Keratinocyte (primary cell): ENCODE measurements around the gene REPS1. TPM values are rescaled to one million over a fixed set of nuclear protein-coding genes. Genes with fewer than 3 reads are reported as not detected.

Source experiments
- DNase-seq: peaks from one replicate; pipeline ENCODE4 v3.0.0-alpha.2; 2011; ENCODE audit warnings: low read depth, missing footprints, low spot score
- FAIRE-seq: peaks from 2 replicates; lab custom pipeline; 2011; peaks lifted over from hg19 to GRCh38; lab: Jason Lieb, UNC
- H2AFZ ChIP-seq: 2 replicates; pipeline ENCODE4 v1.6.0; 2012; ENCODE audit warnings: low read length, control low read depth, inconsistent platforms; ENCODE audit not compliant: control insufficient read depth
- H3K27ac ChIP-seq: 2 replicates; pipeline ENCODE4 v1.5.1; 2011; ENCODE audit warnings: low read length; ENCODE audit not compliant: control insufficient read depth, insufficient read depth
- H3K27me3 ChIP-seq: 3 replicates; pipeline ENCODE4 v1.6.0; 2011; ENCODE audit warnings: low read length; ENCODE audit not compliant: control insufficient read depth, insufficient read depth; ENCODE audit errors: extremely low read depth
- H3K36me3 ChIP-seq, 2 experiments: 2 replicates in 1 of 2; 3 replicates in 1 of 2; pipeline ENCODE4 v1.5.1; 2011; ENCODE audit warnings: low read length in 2 of 2, mild to moderate bottlenecking in 1 of 2; ENCODE audit not compliant: control insufficient read depth in 2 of 2, insufficient read depth in 2 of 2; ENCODE audit errors: extremely low read depth in 1 of 2
- H3K4me1 ChIP-seq: 3 replicates; pipeline ENCODE4 v1.5.1; 2011; ENCODE audit warnings: low read length; ENCODE audit not compliant: control insufficient read depth, insufficient read depth; ENCODE audit errors: extremely low read depth
- H3K4me2 ChIP-seq: 3 replicates; pipeline ENCODE4 v1.6.0; 2011; ENCODE audit warnings: low read depth, low read length; ENCODE audit not compliant: control insufficient read depth, insufficient read depth; ENCODE audit errors: extremely low read depth
- H3K4me3 ChIP-seq, 3 experiments: fragments of 200-600 bp in 1 of 3; sonication (generic) in 1 of 3; 2 replicates in 2 of 3; 3 replicates in 1 of 3; pipeline ENCODE4 v1.5.1; 2011 to 2016; ENCODE audit warnings: low read length in 3 of 3, mild to moderate bottlenecking in 3 of 3, control low read depth in 2 of 3, inconsistent platforms in 1 of 3, low read depth in 1 of 3, mixed read lengths in 1 of 3, mixed run types in 1 of 3, moderate library complexity in 1 of 3; ENCODE audit not compliant: control insufficient read depth in 2 of 3, insufficient read depth in 2 of 3; ENCODE audit errors: extremely low read depth in 1 of 3
- H3K79me2 ChIP-seq: 2 replicates; pipeline ENCODE4 v1.6.0; 2012; ENCODE audit warnings: low read length; ENCODE audit not compliant: control insufficient read depth, insufficient read depth
- H3K9ac ChIP-seq: 3 replicates; pipeline ENCODE4 v1.6.0; 2011; ENCODE audit warnings: low read length; ENCODE audit not compliant: control insufficient read depth, insufficient read depth; ENCODE audit errors: extremely low read depth
- H3K9me1 ChIP-seq: 3 replicates; pipeline ENCODE4 v1.6.0; 2011; ENCODE audit warnings: low read length; ENCODE audit not compliant: control insufficient read depth, insufficient read depth; ENCODE audit errors: extremely low read depth
- H3K9me3 ChIP-seq: 2 replicates; pipeline ENCODE4 v1.5.1; 2012; ENCODE audit warnings: low read depth, low read length; ENCODE audit not compliant: control insufficient read depth
- H4K20me1 ChIP-seq: 3 replicates; pipeline ENCODE4 v1.6.0; 2011; ENCODE audit warnings: low read length; ENCODE audit not compliant: control insufficient read depth, insufficient read depth; ENCODE audit errors: extremely low read depth
- EZH2 ChIP-seq: IDR thresholded peaks from one replicate; pipeline ENCODE4 v1.6.1; 2012; ENCODE audit warnings: inconsistent platforms, mild to moderate bottlenecking, low read length, moderate library complexity
- dilution Hi-C: fragments of 300-500 bp; cut with MboI; formaldehyde crosslinking; loops from one replicate; pipeline ENCODE4 v1.7.0; 2020; ENCODE audit warnings: low sequenced_read_pairs; ENCODE audit not compliant: extremely low pct_ligation_motif_present
- polyA plus RNA-seq, 5 experiments: library from polyadenylated mRNA; depleted of rRNA in 3 of 5; stranded (reverse) in 3 of 5; stranded (forward) in 1 of 5; unstranded in 1 of 5; fragments of >200 nt; gene quantifications; 1 replicate in 1 of 5; 2 replicates in 3 of 5; 3 replicates in 1 of 5; pipeline versions ENCODE4 v1.2.1 to v1.2.3, GENCODE V29; 2011 to 2012; ENCODE audit warnings: missing spikeins in 2 of 5, low read depth in 1 of 5, low replicate concordance in 1 of 5
- TF ChIP-seq, protein P1 (sequence below), 3 experiments: IDR thresholded peaks in 1 of 3; conservative IDR thresholded peaks in 1 of 3; optimal IDR thresholded peaks in 1 of 3; 2 replicates in 2 of 3; 3 replicates in 1 of 3; pipeline versions ENCODE3 to v1.5.1; 2011; ENCODE audit warnings: low read length in 3 of 3, mild to moderate bottlenecking in 3 of 3, moderate library complexity in 2 of 3, control low read depth in 1 of 3, inconsistent platforms in 1 of 3; ENCODE audit not compliant: insufficient read depth in 2 of 3; ENCODE audit errors: extremely low read depth in 1 of 3

REPS1 gene
- polyA plus RNA-seq, 1 donor (not counting 4 experiments of a cell fraction or from before 2014, with no cell fraction given), result 61.3 TPM

DNA sequence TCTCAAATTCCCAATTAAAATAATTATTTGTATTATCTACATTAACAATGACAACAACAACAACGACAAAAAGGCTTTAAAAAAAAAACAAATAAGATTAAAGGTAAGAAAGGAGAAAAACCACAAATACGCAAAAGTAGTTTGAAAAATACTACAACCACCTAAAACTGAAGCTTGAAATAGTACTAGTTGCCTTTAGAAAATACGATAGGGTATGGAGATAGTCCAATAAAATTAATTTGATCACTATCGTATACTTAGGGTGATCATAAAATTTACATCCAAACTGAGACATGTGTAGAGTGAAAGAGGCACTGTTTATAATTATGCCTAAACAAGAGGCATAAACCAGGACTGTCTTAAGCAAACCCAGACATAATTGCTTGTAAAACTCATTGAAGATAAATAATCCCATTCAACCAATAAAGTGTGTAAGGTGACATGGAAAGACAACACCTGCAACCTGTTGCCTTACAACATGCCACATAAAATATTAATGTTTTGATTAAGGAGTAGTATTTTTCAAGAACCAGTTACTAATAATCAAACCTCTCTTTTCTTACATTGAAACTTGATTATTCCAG lies 22.7 kb downstream of the REPS1 start:
- no peaks in the 10 kb centered on the region for H3K9me1 ChIP-seq
- no peaks in the 10 kb centered on the region for H3K27me3 ChIP-seq
- H3K4me1 ChIP-seq, result peaks cover 7% of the 10 kb centered on the region
- no peaks in the 10 kb centered on the region for H4K20me1 ChIP-seq
- dilution Hi-C loops, result no loop called here
- DNase-seq, result no peak
- no peaks in the 10 kb centered on the region for H3K36me3 ChIP-seq
- H3K9ac ChIP-seq, result no peak overlapping the region
- FAIRE-seq, result no peak
- no peak overlapping the region for H3K4me2 ChIP-seq
- no peak for TF ChIP-seq EZH2
- TF ChIP-seq, protein P1, sequence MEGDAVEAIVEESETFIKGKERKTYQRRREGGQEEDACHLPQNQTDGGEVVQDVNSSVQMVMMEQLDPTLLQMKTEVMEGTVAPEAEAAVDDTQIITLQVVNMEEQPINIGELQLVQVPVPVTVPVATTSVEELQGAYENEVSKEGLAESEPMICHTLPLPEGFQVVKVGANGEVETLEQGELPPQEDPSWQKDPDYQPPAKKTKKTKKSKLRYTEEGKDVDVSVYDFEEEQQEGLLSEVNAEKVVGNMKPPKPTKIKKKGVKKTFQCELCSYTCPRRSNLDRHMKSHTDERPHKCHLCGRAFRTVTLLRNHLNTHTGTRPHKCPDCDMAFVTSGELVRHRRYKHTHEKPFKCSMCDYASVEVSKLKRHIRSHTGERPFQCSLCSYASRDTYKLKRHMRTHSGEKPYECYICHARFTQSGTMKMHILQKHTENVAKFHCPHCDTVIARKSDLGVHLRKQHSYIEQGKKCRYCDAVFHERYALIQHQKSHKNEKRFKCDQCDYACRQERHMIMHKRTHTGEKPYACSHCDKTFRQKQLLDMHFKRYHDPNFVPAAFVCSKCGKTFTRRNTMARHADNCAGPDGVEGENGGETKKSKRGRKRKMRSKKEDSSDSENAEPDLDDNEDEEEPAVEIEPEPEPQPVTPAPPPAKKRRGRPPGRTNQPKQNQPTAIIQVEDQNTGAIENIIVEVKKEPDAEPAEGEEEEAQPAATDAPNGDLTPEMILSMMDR (optimal IDR thresholded peaks at IDR 0.05 in 1 of 3, IDR thresholded peaks at IDR 0.05 in 1 of 3, conservative IDR thresholded peaks at IDR 0.05 in 1 of 3; ENCODE audit: extremely low read depth in 1 of 3, insufficient read depth in 2 of 3, low read length in 3 of 3), result no peak
- peaks cover 96% of the 10 kb centered on the region for H3K79me2 ChIP-seq
- no peak overlapping the region for H3K27ac ChIP-seq
- H3K4me3 ChIP-seq, result no peak overlapping the region
- H3K9me3 ChIP-seq, result no peaks in the 10 kb centered on the region
- H2AFZ ChIP-seq, result no peak overlapping the region

DNA sequence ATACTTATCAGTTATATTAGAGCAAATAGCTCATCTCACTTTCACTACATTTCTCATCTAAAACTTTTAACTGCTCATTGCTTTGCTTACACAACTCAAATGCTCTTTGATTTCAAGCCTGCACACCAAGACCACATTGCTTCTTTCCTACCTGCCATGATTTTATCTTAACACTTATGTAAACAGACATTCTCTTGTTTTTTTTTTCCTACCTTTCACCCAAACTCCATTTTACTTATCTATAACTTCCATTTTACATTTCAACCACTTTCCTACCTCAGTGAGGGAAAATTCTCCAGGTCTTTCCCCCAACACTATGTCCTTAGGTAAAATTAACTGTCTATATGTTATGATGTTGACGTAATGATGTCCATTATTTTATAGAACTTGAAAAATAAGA lies 24.0 kb downstream of the REPS1 start:
- no peak for FAIRE-seq
- Histone ChIP-seq H3K27me3 (no peaks in the 10 kb centered on the region), H3K27ac (no peak overlapping the region), H3K36me3 (no peaks in the 10 kb centered on the region), H3K9me1 (no peaks in the 10 kb centered on the region), H3K79me2 (peaks cover 92% of the 10 kb centered on the region), H3K4me1 (peaks cover 12% of the 10 kb centered on the region), H2AFZ (no peak overlapping the region), H3K4me2 (no peak overlapping the region), H3K9ac (no peak overlapping the region), H3K9me3 (no peaks in the 10 kb centered on the region), H4K20me1 (no peaks in the 10 kb centered on the region), H3K4me3 (no peak overlapping the region)
- no peak for TF ChIP-seq EZH2
- dilution Hi-C loops, result no loop called here
- DNase-seq, result no peak

DNA sequence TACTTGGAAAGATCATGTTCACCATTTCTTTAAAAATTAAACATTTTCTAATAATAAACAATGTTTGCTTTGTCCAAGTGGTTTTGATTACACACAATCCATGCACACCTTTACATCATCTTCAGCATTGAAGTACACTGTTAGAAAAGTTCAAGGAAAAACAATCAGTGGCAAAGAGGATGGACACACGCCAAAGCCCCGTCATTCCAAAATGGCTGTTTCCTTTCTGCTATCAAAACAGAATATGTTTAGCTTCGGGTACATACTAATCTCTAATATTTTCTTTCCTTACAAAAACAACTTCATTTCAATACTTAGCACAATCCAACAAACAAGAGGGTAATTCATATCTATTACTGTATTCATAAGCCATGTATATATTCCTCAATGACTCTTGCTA lies 24.5 kb downstream of the REPS1 start:
- Histone ChIP-seq H3K27ac (no peak overlapping the region), H2AFZ (no peak overlapping the region), H3K4me3 (no peak overlapping the region), H3K4me2 (no peak overlapping the region), H3K27me3 (no peaks in the 10 kb centered on the region), H3K79me2 (peaks cover 92% of the 10 kb centered on the region), H3K4me1 (peaks cover 16% of the 10 kb centered on the region), H3K9me1 (no peaks in the 10 kb centered on the region), H3K9me3 (no peaks in the 10 kb centered on the region), H3K9ac (no peak overlapping the region), H4K20me1 (no peaks in the 10 kb centered on the region), H3K36me3 (no peaks in the 10 kb centered on the region)
- FAIRE-seq (peak; percentile 29), DNase-seq (no peak)
- dilution Hi-C loops, result no loop called here
- TF ChIP-seq EZH2, result no peak
- TF ChIP-seq, protein P1 (optimal IDR thresholded peaks at IDR 0.05 in 1 of 3, IDR thresholded peaks at IDR 0.05 in 1 of 3, conservative IDR thresholded peaks at IDR 0.05 in 1 of 3; ENCODE audit: extremely low read depth in 1 of 3, insufficient read depth in 2 of 3, low read length in 3 of 3), result no peak
